ENCODE data around the gene NDUFB3. TPM values are rescaled to one million over a fixed set of nuclear protein-coding genes. Genes with fewer than 3 reads are reported as not detected.

Gene NDUFB3
- polyA plus RNA-seq, 2 of the 4 experiments (the other 2 are of a cell fraction): 162 to 220 TPM

DNA sequence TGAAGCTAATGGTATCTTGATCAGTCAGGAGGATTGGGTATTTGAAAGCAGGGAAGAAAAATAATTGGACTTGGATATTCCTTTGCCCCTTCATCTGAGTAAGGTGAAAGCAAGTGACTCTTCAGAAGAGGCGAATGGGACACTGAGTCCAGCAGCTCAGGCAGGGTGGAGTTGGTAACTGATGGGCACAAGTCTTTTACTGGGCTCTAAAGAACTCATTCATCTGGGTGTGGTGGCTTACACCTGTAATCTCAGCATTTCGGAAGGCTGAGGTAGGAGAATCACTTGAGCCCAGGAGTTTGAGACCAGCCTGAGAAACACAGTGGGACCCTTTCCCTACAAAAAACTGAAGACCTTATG is 55.3 kb downstream of the NDUFB3 start:
- DNase-seq (ENCODE audit: low read depth in 1 of 2, low spot score in 1 of 2) (no peak), ATAC-seq (peak in 1 of 2 experiments; percentile 6; a peak in 3 of 6 replicates), FAIRE-seq (no peak)
- Histone ChIP-seq H3K9me3 (no peaks in the 10 kb centered on the region), H3K27ac (peak overlapping the region; percentile 86 to 89), H3K4me1 (peaks cover 99% of the 10 kb centered on the region), H3K4me2 (peak overlapping the region; percentile 79), H3K4me3 (0 out of 3 replicates have a peak overlapping the region, but pooled peaks have one; percentile 25)
- WGBS (ENCODE audit: missing lambda C conversion rate): 47% methylated on average over 2 of the region's 2 CpGs
- CTCF ChIA-PET: interaction anchor here (1.0 to 1.8 kb wide), 3 partner anchors 9 to 50 kb away, joined by 3 to 8 read pairs (median 7); no protein-coding TSS in a partner anchor
- POLR2A ChIA-PET: interaction anchor here (1.2 kb wide), 1 partner anchor 21 kb away, joined by 4 read pairs; no protein-coding TSS in a partner anchor
- TF ChIP-seq POLR2A (IDR thresholded peaks at IDR 0.05; ENCODE audit: low read length) (no peak), KDM1A (IDR thresholded peaks at IDR 0.05; ENCODE audit: low read depth) (no peak), MYC (IDR thresholded peaks at IDR 0.05; ENCODE audit: borderline replicate concordance, low read length) (no peak), SREBF2 (IDR thresholded peaks at IDR 0.05) (no peak), HOXB5 (CRISPR knock-in tag; IDR thresholded peaks at IDR 0.05) (no peak), ZNF302 (CRISPR knock-in tag; IDR thresholded peaks at IDR 0.05) (no peak), EHMT2 (IDR thresholded peaks at IDR 0.05; ENCODE audit: low read depth) (no peak), ZFP36 (IDR thresholded peaks at IDR 0.05; ENCODE audit: borderline replicate concordance, partially characterized antibody) (no peak), JUN (IDR thresholded peaks at IDR 0.05) (no peak), TP53 (CRISPR knock-in tag; IDR thresholded peaks at IDR 0.05) (no peak), ESRRA (IDR thresholded peaks at IDR 0.05; ENCODE audit: borderline replicate concordance, low read length) (no peak), JUNB (IDR thresholded peaks at IDR 0.05) (no peak), EHF (CRISPR knock-in tag; IDR thresholded peaks at IDR 0.05) (no peak), FOSL2 (IDR thresholded peaks at IDR 0.05) (no peak), FOSL2 (CRISPR knock-in tag; IDR thresholded peaks at IDR 0.05) (no peak), HOXB13 (CRISPR knock-in tag; IDR thresholded peaks at IDR 0.05; ENCODE audit: low read depth) (no peak), RARB (CRISPR knock-in tag; IDR thresholded peaks at IDR 0.05) (no peak), NPAS2 (CRISPR knock-in tag; IDR thresholded peaks at IDR 0.05; ENCODE audit: borderline replicate concordance) (no peak)
- TF ChIP-seq, protein P1, sequence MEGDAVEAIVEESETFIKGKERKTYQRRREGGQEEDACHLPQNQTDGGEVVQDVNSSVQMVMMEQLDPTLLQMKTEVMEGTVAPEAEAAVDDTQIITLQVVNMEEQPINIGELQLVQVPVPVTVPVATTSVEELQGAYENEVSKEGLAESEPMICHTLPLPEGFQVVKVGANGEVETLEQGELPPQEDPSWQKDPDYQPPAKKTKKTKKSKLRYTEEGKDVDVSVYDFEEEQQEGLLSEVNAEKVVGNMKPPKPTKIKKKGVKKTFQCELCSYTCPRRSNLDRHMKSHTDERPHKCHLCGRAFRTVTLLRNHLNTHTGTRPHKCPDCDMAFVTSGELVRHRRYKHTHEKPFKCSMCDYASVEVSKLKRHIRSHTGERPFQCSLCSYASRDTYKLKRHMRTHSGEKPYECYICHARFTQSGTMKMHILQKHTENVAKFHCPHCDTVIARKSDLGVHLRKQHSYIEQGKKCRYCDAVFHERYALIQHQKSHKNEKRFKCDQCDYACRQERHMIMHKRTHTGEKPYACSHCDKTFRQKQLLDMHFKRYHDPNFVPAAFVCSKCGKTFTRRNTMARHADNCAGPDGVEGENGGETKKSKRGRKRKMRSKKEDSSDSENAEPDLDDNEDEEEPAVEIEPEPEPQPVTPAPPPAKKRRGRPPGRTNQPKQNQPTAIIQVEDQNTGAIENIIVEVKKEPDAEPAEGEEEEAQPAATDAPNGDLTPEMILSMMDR (IDR thresholded peaks at IDR 0.05): no peak

DNA sequence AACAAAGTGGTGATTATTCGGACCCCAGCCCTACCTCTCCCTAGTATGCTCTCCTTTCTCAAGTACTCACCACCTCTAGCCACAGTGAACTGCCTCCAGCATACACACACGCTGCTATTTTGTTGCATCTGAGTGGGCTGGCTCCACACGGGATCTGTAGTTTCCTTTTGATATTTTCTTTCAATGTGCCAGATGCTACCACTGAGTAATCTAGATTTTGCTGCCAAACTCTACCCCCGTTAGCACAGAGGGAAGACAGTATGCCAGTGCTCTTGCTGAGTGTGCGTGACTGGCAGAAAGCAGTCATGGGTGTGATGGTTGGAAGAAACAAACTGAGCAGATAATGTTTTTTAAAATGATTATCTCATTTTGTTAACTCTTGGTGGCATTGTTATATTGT is 55.8 kb downstream of the NDUFB3 start:
- peak; percentile 36 to 48; a peak in 3 of 6 replicates for ATAC-seq
- Histone ChIP-seq H3K4me1 (peaks cover 99% of the 10 kb centered on the region), H3K9me3 (no peaks in the 10 kb centered on the region), H3K4me3 (peak overlapping the region; percentile 25; the same call in 1 of the 3 replicates), H3K4me2 (peak overlapping the region; percentile 79), H3K27ac (peak overlapping the region; percentile 86 to 89)
- 12% methylated on average over 5 of the region's 5 CpGs for WGBS (ENCODE audit: missing lambda C conversion rate)
- DNase-seq (ENCODE audit: low read depth in 1 of 2, low spot score in 1 of 2): peak in 1 of 2 experiments; percentile 55
- ChIA-PET CTCF (interaction anchor here (1.0 to 1.8 kb wide), 3 partner anchors 8 to 50 kb away, joined by 3 to 8 read pairs (median 7); no protein-coding TSS in a partner anchor), POLR2A (interaction anchor here (1.2 kb wide), 1 partner anchor 21 kb away, joined by 4 read pairs; no protein-coding TSS in a partner anchor)
- TF ChIP-seq CEBPB (IDR thresholded peaks at IDR 0.05) (no peak), EP300 (IDR thresholded peaks at IDR 0.05) (no peak), NFE2L2 (conservative IDR thresholded peaks at IDR 0.05; ENCODE audit: low read length) (peak; percentile 86), MAFK (IDR thresholded peaks at IDR 0.05; ENCODE audit: partially characterized antibody) (peak; percentile 90)
- TF ChIP-seq, protein P2, sequence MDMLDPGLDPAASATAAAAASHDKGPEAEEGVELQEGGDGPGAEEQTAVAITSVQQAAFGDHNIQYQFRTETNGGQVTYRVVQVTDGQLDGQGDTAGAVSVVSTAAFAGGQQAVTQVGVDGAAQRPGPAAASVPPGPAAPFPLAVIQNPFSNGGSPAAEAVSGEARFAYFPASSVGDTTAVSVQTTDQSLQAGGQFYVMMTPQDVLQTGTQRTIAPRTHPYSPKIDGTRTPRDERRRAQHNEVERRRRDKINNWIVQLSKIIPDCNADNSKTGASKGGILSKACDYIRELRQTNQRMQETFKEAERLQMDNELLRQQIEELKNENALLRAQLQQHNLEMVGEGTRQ (IDR thresholded peaks at IDR 0.05): no peak
- TF ChIP-seq, protein P3, sequence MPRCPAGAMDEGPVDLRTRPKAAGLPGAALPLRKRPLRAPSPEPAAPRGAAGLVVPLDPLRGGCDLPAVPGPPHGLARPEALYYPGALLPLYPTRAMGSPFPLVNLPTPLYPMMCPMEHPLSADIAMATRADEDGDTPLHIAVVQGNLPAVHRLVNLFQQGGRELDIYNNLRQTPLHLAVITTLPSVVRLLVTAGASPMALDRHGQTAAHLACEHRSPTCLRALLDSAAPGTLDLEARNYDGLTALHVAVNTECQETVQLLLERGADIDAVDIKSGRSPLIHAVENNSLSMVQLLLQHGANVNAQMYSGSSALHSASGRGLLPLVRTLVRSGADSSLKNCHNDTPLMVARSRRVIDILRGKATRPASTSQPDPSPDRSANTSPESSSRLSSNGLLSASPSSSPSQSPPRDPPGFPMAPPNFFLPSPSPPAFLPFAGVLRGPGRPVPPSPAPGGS (IDR thresholded peaks at IDR 0.05): no peak
- FAIRE-seq: no peak
